ENCODE results near the gene PRICKLE1.

Gene PRICKLE1

DNA sequence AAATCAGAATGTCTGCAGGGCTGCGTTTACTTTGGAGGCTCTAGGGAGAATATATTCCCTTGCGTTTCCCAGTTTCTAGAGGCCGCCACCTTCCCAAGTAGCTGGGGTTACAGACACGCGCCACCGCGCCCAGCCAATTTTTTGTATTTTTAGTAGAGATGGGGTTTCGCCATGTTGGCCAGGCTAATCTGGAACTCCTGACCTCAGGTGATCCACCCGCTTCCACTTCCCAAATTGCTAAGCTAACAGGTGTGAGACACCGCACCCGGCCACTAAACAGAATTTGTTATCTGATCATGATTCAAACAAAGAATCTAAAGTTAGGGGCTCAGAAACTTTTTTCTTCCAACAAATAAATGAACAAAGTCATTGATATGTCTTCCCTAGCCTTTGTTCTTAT is 148.9 kb downstream of the PRICKLE1 start:
- Histone ChIP-seq H3K4me1 (peaks cover 17% of the 10 kb centered on the region), H3K4me3 (no peak overlapping the region), H3K36me3 (replicated peaks) (peaks cover 10% of the 10 kb centered on the region; the same call in 1 of the 2 replicates), H3K9me3 (no peaks in the 10 kb centered on the region), H3K27me3 (ENCODE audit: low read depth) (no peaks in the 10 kb centered on the region)
- no peak for DNase-seq (ENCODE audit: low spot score in 2 of 2)
- in situ Hi-C loops (cut with MboI; ENCODE audit: low sequenced_read_pairs), result no loop called here

DNA sequence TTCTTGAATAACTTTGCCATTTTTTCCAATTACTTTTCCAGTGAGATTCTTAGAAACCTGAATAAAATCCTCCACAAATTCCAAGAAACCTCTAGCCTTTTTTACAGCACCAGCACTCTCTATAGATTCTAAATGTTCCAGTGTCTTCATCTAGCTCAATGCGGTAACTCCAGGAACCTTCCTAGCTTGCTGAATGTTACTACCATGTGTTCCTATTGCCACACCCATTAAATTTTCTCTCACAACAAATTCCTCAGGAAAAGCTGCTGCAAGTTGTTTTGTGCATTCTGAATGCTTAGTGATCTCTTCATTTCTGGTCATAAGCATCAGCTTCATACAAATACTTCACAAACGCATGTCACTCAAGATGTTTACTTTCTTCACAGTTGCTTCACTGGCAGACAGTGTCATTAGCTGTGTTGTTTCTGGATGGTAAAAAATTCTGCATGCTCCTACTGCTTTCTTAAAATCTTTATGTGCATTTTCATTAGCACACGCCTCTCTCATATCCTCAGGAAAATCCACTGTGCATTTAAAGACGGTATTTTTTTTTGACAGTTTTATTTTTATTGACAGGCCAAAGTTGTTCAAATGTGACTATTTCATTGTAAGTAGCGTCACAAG is 156.9 kb downstream of the PRICKLE1 start:
- Histone ChIP-seq H3K36me3 (replicated peaks) (no peaks in the 10 kb centered on the region; the same call in none of the 2 replicates), H3K9me3 (no peaks in the 10 kb centered on the region), H3K4me3 (no peak overlapping the region), H3K27me3 (ENCODE audit: low read depth) (no peaks in the 10 kb centered on the region), H3K4me1 (no peaks in the 10 kb centered on the region)
- in situ Hi-C loops (cut with MboI; ENCODE audit: low sequenced_read_pairs), result no loop called here
- no peak for DNase-seq (ENCODE audit: low spot score in 2 of 2)

- Histone ChIP-seq H3K27me3 (ENCODE audit: low read depth) (no peaks in the 10 kb centered on the region), H3K4me1 (peaks cover 12% of the 10 kb centered on the region), H3K4me3 (no peak overlapping the region), H3K36me3 (replicated peaks) (peaks cover 3% of the 10 kb centered on the region), H3K9me3 (no peaks in the 10 kb centered on the region)
- no peak for DNase-seq (ENCODE audit: low spot score in 2 of 2)
- in situ Hi-C loops (cut with MboI; ENCODE audit: low sequenced_read_pairs), result no loop called here
Observed at GRCh38 chr12:42428850-42429249, 160.7 kb downstream of the PRICKLE1 start.

DNA sequence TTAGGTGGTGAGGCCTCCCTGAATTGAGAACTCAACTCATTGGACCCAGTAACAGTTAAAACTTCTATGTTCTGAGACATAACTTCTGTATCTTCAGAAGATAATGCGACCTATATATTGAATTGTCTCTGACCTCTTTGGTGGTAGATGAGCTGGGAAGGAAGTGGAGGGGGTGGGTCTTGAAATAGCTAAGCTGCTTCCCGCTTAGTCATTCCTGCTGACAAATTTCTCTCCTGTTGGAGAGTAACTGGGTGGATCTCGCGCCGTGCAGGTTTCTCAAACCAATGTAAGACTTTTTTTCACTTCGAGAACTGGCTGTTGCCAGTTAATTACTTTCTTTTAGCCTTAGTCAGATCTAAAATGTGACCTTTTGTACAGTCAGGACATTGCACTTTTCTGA is 162.8 kb downstream of the PRICKLE1 start:
- H3K9me3 ChIP-seq, result no peaks in the 10 kb centered on the region
- in situ Hi-C loops (cut with MboI; ENCODE audit: low sequenced_read_pairs), result no loop called here
- no peak overlapping the region for H3K4me3 ChIP-seq
- peaks cover 3% of the 10 kb centered on the region for H3K36me3 ChIP-seq (replicated peaks)
- H3K4me1 ChIP-seq, result peaks cover 31% of the 10 kb centered on the region
- no peaks in the 10 kb centered on the region for H3K27me3 ChIP-seq (ENCODE audit: low read depth)
- DNase-seq (ENCODE audit: low spot score in 2 of 2), result no peak

- H3K36me3 ChIP-seq (replicated peaks), result peaks cover 3% of the 10 kb centered on the region
- peaks cover 31% of the 10 kb centered on the region for H3K4me1 ChIP-seq
- in situ Hi-C loops (cut with MboI; ENCODE audit: low sequenced_read_pairs), result no loop called here
- H3K27me3 ChIP-seq (ENCODE audit: low read depth), result no peaks in the 10 kb centered on the region
- H3K9me3 ChIP-seq, result no peaks in the 10 kb centered on the region
- no peak for DNase-seq (ENCODE audit: low spot score in 2 of 2)
- no peak overlapping the region for H3K4me3 ChIP-seq
Observed at GRCh38 chr12:42422785-42423184, 166.8 kb downstream of the PRICKLE1 start.

- Histone ChIP-seq H3K4me1 (peaks cover 31% of the 10 kb centered on the region), H3K9me3 (no peaks in the 10 kb centered on the region), H3K4me3 (no peak overlapping the region), H3K27me3 (ENCODE audit: low read depth) (no peaks in the 10 kb centered on the region), H3K36me3 (replicated peaks) (no peaks in the 10 kb centered on the region; the same call in 1 of the 2 replicates)
- DNase-seq (ENCODE audit: low spot score in 2 of 2), result no peak
- in situ Hi-C loops (cut with MboI; ENCODE audit: low sequenced_read_pairs), result no loop called here
Observed at GRCh38 chr12:42421844-42422779, 167.4 kb downstream of the PRICKLE1 start.

DNA sequence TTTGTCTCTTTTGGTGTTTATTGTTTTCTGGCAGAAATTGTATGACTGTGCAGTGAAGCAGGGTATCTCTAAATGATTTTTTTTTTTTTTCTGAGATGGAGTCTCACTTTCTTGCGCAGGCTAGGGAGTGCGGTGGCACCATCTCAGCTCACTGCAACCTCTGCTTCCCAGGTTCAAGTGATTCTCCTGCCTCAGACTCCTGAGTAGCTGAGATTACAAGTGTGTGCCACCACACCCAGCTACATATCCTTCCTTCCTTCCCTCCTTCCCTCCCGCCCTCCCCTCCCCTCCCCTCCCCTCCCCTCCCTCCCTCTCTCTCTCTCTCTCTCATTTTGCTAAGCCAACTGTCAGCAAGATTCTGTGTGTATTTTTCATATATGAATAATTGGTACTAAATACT is 169.2 kb downstream of the PRICKLE1 start:
- no peak for DNase-seq (ENCODE audit: low spot score in 2 of 2)
- Histone ChIP-seq H3K4me3 (no peak overlapping the region), H3K4me1 (peaks cover 19% of the 10 kb centered on the region), H3K27me3 (ENCODE audit: low read depth) (no peaks in the 10 kb centered on the region), H3K9me3 (no peaks in the 10 kb centered on the region), H3K36me3 (replicated peaks) (no peaks in the 10 kb centered on the region)
- in situ Hi-C loops (cut with MboI; ENCODE audit: low sequenced_read_pairs), result no loop called here

- in situ Hi-C loops (cut with MboI; ENCODE audit: low sequenced_read_pairs), result no loop called here
- no peaks in the 10 kb centered on the region for H3K9me3 ChIP-seq
- no peak for DNase-seq (ENCODE audit: low spot score in 2 of 2)
Observed at GRCh38 chr12:42410340-42410739, 179.2 kb downstream of the PRICKLE1 start.

GRCh38 chr12:42409471-42409870 is 180.1 kb downstream of the PRICKLE1 start:
- peak in 1 of 2 experiments; percentile 10 for DNase-seq (ENCODE audit: low spot score in 2 of 2)
- in situ Hi-C loops (cut with MboI; ENCODE audit: low sequenced_read_pairs), result no loop called here
- H3K4me3 ChIP-seq, result no peak overlapping the region
- peaks cover 32% of the 10 kb centered on the region for H3K4me1 ChIP-seq
- no peaks in the 10 kb centered on the region for H3K36me3 ChIP-seq (replicated peaks)
- no peaks in the 10 kb centered on the region for H3K9me3 ChIP-seq
- no peaks in the 10 kb centered on the region for H3K27me3 ChIP-seq (ENCODE audit: low read depth)

More at GRCh38 chr12:42410340-42410739, 179.2 kb downstream of the PRICKLE1 start:
- H3K27me3 ChIP-seq (ENCODE audit: low read depth), result no peaks in the 10 kb centered on the region
- no peak overlapping the region for H3K4me3 ChIP-seq
- no peaks in the 10 kb centered on the region for H3K36me3 ChIP-seq (replicated peaks)
- peaks cover 27% of the 10 kb centered on the region for H3K4me1 ChIP-seq

DNA sequence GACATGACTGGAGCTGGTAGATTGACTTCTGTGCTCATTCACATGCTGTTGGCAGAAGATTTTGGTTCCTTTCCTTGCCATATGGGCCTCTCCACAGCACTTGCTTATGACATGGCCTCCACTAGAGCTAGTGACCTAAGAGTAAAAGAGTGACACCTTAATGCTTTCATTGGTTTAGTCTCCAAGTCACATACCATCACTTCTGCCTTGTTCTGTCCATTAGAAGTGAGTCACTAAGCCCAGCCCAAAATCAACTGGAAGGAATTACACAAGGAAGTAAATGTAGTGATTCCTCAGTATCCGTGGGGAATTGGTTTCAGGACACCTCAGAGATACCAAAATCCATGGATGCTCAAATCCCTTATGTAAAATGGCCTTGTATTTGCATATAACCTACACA is 182.2 kb downstream of the PRICKLE1 start:
- H3K9me3 ChIP-seq, result no peaks in the 10 kb centered on the region
- DNase-seq (ENCODE audit: low spot score in 2 of 2), result no peak
- no peaks in the 10 kb centered on the region for H3K36me3 ChIP-seq (replicated peaks)
- H3K27me3 ChIP-seq (ENCODE audit: low read depth), result no peaks in the 10 kb centered on the region
- H3K4me1 ChIP-seq, result peaks cover 42% of the 10 kb centered on the region
- H3K4me3 ChIP-seq, result no peak overlapping the region
- in situ Hi-C loops (cut with MboI; ENCODE audit: low sequenced_read_pairs), result no loop called here

Measured in HAP-1 (cell line).